Measurements from ENCODE around the gene RAMP2.

- no peak for TF ChIP-seq EZH2 (IDR thresholded peaks at IDR 0.05; ENCODE audit: low read length, unreplicated experiment)
- no peak for TF ChIP-seq CTCF (conservative IDR thresholded peaks at IDR 0.05; ENCODE audit: low read depth, low read length)
Measured at GRCh38 chr17:42772945-42773289, 11.9 kb downstream of the RAMP2 start.

All from PC-3 (cell line).